Endothelial cell of hepatic sinusoid (primary cell): ENCODE measurements around the gene PIERCE2.
"Not testable (repeated sequence)": the region's sequence is repeated elsewhere in the genome, so short reads cannot be mapped to it uniquely, and the experiment has no call there.

ENCODE experiments used
- in situ Hi-C: cut with HindIII; loops from 2 replicates; pipeline ENCODE4 v1.10.0; 2017; ENCODE audit warnings: low sequenced_read_pairs

Gene PIERCE2

GRCh38 chr15:55408012-55408928 lies at the start of gene PIERCE2, which contains the start of gene CCPG1:
TSS of gene PIERCE2 (plus strand) at chr15:55408495. CDS start at chr15:55408769, 274 bp downstream.
TSS of gene CCPG1 (minus strand) at chr15:55408359. CDS start at chr15:55389424, 18,935 bp downstream.
- in situ Hi-C loops = no loop called here

DNA sequence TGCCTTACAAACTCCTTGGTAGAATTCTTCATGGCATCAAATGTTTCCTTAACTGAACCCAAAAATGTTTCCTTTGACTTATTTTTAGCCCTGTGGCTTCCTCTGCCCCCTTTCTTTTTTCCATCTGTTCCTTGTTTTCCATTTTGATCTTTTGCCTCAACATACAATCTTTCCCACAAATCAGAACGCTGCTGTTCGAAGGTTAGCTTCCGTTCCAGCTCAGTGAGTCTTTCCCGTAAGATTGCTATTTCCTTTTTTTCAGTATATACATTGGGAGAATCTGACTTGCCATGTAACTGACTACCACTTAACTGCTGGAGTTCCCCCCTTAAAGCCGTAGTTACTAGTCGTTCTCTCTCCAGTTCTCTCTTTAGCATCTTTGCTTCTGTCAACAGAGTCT lies 48.0 kb upstream of the PIERCE2 start:
- in situ Hi-C loops = no loop called here

- in situ Hi-C loops = no loop called here
Observed at GRCh38 chr15:55361048-55361447, 47.2 kb upstream of the PIERCE2 start.

DNA sequence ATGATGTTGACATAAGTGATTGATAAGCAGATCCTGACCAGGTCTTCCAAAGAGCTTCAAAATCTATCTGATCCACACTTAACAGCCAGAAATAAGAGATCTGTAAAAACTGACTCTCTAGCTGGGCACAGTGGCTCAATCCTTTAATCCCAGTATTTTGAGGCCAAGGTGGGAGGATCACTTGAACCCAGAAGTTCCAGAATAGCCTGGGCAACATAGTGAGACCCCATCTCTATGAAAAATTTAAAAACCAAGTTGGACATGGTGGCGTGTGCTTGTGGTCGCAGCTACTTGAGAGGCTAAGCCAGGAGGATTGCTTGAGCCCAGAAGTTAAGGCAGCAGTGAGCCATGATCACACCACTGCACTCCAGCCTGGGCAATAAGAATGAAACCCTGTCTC lies 45.7 kb upstream of the PIERCE2 start:
- in situ Hi-C loops = no loop called here

- in situ Hi-C loops = no loop called here
Observed at GRCh38 chr15:55366981-55367380, 41.3 kb upstream of the PIERCE2 start.

- in situ Hi-C loops = no loop called here
Observed at GRCh38 chr15:55372701-55373440, 35.4 kb upstream of the PIERCE2 start.

DNA sequence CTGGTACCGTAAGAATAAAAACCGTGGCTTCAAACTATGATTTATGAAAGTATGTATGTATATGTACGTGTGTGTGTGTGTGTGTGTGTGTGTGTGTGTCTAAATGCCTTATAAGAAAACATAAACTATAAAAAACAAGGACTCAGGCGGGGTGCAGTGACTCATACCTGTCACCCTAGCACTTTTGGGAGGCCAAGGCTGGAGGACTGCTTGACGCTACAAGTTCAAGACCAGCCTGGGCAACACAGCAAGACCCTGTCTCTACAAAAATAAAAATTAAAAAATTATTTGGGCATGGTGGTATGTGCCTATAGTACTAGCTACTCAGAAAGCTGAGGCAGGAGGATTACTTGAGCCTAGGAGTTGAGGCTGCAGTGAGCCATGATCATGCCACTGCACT lies 29.2 kb upstream of the PIERCE2 start:
- in situ Hi-C loops = no loop called here

- in situ Hi-C loops = loop anchor here (10.0 kb wide), 1 partner anchor 73 kb away; no protein-coding TSS in a partner anchor
Observed at GRCh38 chr15:55381595-55381994, 26.7 kb upstream of the PIERCE2 start.

DNA sequence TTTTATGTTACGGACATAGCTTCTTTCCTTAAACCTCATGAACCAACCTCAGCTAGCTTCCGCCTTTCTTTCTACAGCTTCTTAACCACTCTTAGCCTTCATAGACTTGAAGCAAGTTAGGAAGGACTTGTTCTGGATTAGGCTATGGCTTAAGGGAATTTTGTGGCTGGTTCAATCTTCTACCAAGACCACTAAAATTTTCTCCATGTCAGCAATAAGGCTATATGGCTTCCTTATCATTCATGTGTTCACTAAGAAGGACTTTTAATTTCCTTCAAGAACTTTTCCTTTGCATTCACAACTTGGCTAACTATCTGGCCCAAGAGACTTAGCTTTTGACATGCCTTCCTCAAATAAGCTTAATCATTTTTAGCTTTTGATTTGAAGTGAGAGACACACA lies 24.6 kb upstream of the PIERCE2 start:
- in situ Hi-C loops = loop anchor here (10.0 kb wide), 1 partner anchor 71 kb away; no protein-coding TSS in a partner anchor

GRCh38 chr15:55387027-55387426 lies 21.3 kb upstream of the PIERCE2 start:
- in situ Hi-C loops = loop anchor here (10.0 kb wide), 1 partner anchor 68 kb away; no protein-coding TSS in a partner anchor

DNA sequence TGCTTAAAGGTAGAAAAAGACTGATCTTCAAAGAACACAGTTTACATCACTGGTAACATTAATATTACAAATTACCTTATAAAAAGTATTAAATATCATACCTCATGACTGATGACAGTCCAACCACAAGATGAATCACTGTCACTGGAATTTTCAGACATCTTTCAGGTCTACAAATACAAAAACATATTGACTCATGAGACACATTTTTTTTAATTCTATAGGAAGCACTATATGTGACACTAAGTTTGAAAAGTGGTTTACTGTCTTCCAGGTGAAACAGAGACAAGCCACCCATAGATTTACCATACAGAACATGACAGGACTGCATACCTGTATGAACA lies 19.1 kb upstream of the PIERCE2 start:
- in situ Hi-C loops = loop anchor here (10.0 kb wide), 1 partner anchor 66 kb away; no protein-coding TSS in a partner anchor

DNA sequence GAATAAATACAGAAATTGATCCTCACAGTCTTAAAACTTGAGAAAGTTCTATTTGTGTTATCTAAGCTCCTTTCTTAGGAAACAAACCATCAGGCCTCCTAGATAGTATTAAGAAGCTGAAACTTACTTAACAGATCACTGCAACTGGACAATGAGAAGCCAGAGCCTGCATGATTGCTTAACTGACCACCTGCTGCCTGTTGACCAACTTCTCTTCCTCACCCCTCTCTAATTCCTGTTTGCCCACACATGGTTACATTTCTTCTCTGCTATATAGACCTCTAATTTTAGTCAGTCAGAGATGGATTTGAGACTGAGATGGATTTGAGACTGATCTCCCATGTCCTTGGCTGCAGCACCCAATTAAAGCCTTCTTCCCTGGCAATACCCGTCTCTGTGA lies 13.6 kb upstream of the PIERCE2 start:
- in situ Hi-C loops = no loop called here

DNA sequence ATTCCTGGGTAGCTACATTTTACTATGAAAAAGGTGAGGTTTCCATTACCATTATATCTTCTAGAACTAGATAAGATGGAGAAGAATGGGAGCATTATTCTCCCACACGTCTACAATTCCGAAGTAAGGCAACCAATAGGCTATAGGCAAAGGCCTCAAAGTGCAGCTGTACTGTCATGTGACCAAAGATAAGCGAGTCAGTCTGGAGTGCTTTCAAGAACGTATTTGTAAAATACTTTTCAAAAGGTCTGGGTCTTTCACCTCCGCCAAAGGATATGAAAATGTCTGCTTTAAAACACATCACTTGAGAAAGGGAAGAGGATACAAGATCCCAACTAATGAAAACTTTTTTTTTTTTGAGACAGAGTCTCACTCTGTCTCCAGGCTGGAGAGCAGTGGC lies 10.1 kb upstream of the PIERCE2 start:
- in situ Hi-C loops = no loop called here

DNA sequence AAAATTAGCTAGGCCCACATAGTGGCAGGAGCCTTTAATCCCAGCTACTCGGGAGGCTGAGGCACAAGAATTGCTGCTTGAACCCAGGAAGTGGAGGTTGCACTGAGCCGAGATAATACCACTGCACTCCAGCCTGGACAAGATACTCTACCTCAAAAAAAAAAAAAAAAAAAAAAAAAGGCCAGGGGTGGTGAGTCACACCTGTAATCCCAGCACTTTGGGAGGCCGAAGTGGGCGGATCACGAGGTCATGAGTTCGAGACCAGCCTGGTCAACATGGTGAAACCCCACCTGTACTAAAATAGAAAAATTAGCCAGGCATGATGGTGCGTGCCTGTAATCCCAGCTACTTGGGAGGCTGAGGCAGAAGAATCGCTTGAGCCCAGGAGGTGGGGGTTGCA lies 8.2 kb upstream of the PIERCE2 start:
- in situ Hi-C loops = not testable (repeated sequence)

- in situ Hi-C loops = no loop called here
Observed at GRCh38 chr15:55401786-55402246, 6.5 kb upstream of the PIERCE2 start.

DNA sequence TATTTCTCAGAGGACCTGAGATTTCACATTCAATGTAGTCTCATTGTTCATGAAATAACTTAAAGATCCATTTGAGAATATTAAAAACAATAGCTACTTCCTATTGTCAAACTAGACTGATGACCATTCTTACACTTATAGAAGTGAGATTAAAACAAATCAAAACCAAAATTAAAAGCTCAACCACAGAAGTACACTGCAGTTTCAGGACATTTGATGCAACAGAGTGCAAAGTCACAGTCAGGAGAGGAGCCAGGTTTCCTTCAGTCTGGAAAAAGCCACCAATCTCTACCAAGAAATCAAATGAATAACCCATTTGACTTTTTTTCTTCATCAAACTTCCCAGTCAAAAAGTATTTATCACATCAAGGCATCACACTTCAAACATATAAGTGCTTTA lies 5.6 kb upstream of the PIERCE2 start:
- in situ Hi-C loops = no loop called here

DNA sequence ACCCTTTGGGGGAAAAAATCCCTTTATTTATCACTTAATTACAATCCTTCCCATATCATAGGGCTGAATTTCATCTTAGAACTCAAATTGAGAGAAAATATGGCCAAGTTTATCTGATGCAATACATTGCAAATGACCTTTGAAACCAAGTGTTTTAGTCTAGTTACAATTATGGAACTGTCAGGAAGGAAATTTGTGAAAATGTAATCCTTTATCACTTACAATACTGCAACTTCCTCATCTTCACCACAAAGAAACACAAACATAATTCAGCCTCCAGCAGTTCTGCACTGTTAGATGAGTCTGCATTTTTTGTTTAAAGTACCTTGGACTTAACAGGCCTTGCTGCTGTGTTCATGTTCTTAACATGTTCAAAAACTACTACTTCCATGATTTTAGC lies 4.8 kb upstream of the PIERCE2 start:
- in situ Hi-C loops = no loop called here

GRCh38 chr15:55407498-55408011 lies 740 bp upstream of the PIERCE2 start:
- in situ Hi-C loops = no loop called here

- in situ Hi-C loops = not testable (repeated sequence)
Observed at GRCh38 chr15:55408976-55409375, 681 bp downstream of the PIERCE2 start.

DNA sequence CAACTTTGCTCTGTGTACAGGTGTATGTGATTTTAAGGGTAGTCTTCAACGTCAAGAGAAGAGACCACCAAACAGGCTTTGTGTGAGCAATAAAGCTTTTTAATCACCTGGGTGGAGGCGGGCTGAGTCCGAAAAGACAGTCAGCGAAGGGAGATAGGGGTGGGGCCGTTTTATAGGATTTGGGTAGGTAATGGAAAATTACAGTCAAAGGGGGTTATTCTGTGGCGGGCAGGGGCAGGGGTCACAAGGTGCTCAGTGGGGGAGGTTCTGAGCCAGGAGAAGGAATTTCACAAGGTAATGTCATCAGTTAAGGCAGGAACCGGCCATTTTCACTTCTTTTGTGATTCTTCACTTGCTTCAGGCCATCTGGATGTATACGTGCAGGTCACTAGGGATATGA lies 9.4 kb downstream of the PIERCE2 start:
- in situ Hi-C loops = loop anchor here (5.0 kb wide), 1 partner anchor 70 kb away; no protein-coding TSS in a partner anchor

DNA sequence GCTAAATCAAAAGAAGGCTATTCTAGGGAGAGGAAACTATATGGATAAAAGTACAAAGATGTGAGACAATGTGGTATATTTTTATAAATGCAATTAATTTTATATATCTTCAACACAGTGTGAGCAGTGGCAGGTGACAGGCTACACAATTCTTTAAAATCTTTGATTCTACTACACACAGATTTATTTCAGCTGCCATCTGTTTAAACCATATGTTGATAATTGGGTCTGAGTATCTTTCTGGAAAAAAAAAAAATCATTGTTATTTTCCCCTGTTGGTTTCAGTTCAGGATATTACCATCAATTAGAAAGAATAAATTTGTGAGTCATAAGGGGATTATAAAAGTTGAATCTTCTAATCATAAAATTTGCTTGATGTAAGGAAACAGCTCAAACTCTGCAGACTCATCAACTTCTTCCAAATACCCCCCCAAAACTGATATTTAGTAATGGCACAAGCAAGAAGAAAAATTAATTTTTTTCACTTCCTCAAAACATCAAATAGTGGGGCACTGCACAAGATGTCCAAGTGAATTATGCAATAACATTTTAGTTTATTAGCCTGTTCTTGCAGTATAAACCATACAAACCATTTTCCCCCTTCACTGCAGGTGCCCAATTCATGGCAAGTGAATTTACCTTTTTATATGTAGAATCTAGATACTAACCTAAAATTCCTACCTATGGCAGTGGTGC lies 12.0 kb downstream of the PIERCE2 start:
- in situ Hi-C loops = no loop called here
